Mesenchymal stem cell (in vitro differentiated cells and primary cell): ENCODE data around the gene MTHFD2L.

Experiments used
- DNase-seq: peaks from one replicate; pipeline ENCODE4 v3.0.0-alpha.2; 2013
- H2AFZ ChIP-seq: one replicate; pipeline ENCODE4 v1.6.1; 2013; ENCODE audit warnings: low read depth, mild to moderate bottlenecking, control low read depth, inconsistent platforms, low read length, moderate library complexity
- H2AK5ac ChIP-seq: 2 replicates; pipeline ENCODE4 v1.6.1; 2013; ENCODE audit warnings: low read length, moderate library complexity, mild to moderate bottlenecking, inconsistent platforms; ENCODE audit not compliant: severe bottlenecking
- H2BK120ac ChIP-seq: one replicate; pipeline ENCODE4 v1.6.1; 2013; ENCODE audit warnings: low read depth, mild to moderate bottlenecking, inconsistent platforms, low read length, moderate library complexity
- H2BK12ac ChIP-seq, 2 experiments: one replicate each; pipeline ENCODE4 v1.6.1; 2013; ENCODE audit warnings: inconsistent platforms in 2 of 2, low read length in 2 of 2, mild to moderate bottlenecking in 2 of 2, moderate library complexity in 2 of 2, control low read depth in 1 of 2
- H2BK15ac ChIP-seq: one replicate; pipeline ENCODE4 v1.6.1; 2013; ENCODE audit warnings: mild to moderate bottlenecking, low read depth, inconsistent platforms; ENCODE audit not compliant: poor library complexity, severe bottlenecking
- H2BK5ac ChIP-seq: 2 replicates; pipeline ENCODE4 v1.6.1; 2013; ENCODE audit warnings: low read depth, mild to moderate bottlenecking, low read length, control low read depth, inconsistent platforms; ENCODE audit not compliant: poor library complexity, severe bottlenecking
- H3K14ac ChIP-seq, 2 experiments: one replicate each; pipeline ENCODE4 v1.6.1; 2013; ENCODE audit warnings: inconsistent platforms in 2 of 2, low read length in 2 of 2, control low read depth in 1 of 2, mild to moderate bottlenecking in 1 of 2, moderate library complexity in 1 of 2
- H3K18ac ChIP-seq, 2 experiments: one replicate each; pipeline ENCODE4 v1.6.1; 2013; ENCODE audit warnings: inconsistent platforms in 2 of 2, low read length in 2 of 2, control low read depth in 1 of 2, low read depth in 1 of 2, mild to moderate bottlenecking in 1 of 2
- H3K23ac ChIP-seq, 2 experiments: one replicate each; pipeline ENCODE4 v1.6.1; 2013; ENCODE audit warnings: inconsistent platforms in 2 of 2, low read length in 2 of 2, mild to moderate bottlenecking in 2 of 2, moderate library complexity in 2 of 2, control low read depth in 1 of 2
- H3K27ac ChIP-seq: 2 replicates; pipeline ENCODE4 v1.5.1; 2013; ENCODE audit warnings: mild to moderate bottlenecking, moderate library complexity, low read length, control low read depth, inconsistent platforms; ENCODE audit not compliant: poor library complexity, severe bottlenecking
- H3K27me3 ChIP-seq, 2 experiments: 2 replicates each; pipeline versions ENCODE4 v1.6.1 to v1.7.0; 2013; ENCODE audit warnings: low read length in 2 of 2, mild to moderate bottlenecking in 2 of 2, moderate library complexity in 2 of 2, control low read depth in 1 of 2, inconsistent platforms in 1 of 2; ENCODE audit not compliant: control insufficient read depth in 1 of 2, insufficient read depth in 1 of 2
- H3K36me3 ChIP-seq, 2 experiments: 2 replicates each; pipeline versions ENCODE4 v1.6.1 to v1.7.0; 2013; ENCODE audit warnings: low read length in 2 of 2, control low read depth in 1 of 2, inconsistent platforms in 1 of 2, low read depth in 1 of 2, mild to moderate bottlenecking in 1 of 2; ENCODE audit not compliant: insufficient read depth in 2 of 2, control insufficient read depth in 1 of 2
- H3K4ac ChIP-seq, 2 experiments: one replicate each; pipeline ENCODE4 v1.6.1; 2013; ENCODE audit warnings: inconsistent platforms in 2 of 2, low read length in 2 of 2, mild to moderate bottlenecking in 2 of 2, moderate library complexity in 2 of 2, control low read depth in 1 of 2, low read depth in 1 of 2
- H3K4me1 ChIP-seq: 2 replicates; pipeline ENCODE4 v1.6.1; 2013; ENCODE audit warnings: low read depth, low read length, control low read depth; ENCODE audit not compliant: control insufficient read depth, insufficient read depth
- H3K4me2 ChIP-seq: 2 replicates; pipeline ENCODE4 v1.6.1; 2013; ENCODE audit warnings: low read length, mild to moderate bottlenecking, inconsistent platforms; ENCODE audit not compliant: poor library complexity, severe bottlenecking
- H3K4me3 ChIP-seq, 2 experiments: 2 replicates each; pipeline versions ENCODE4 v1.5.1 to v1.7.0; 2013; ENCODE audit warnings: low read length in 2 of 2, mild to moderate bottlenecking in 2 of 2, control low read depth in 1 of 2, low read depth in 1 of 2; ENCODE audit not compliant: insufficient read depth in 1 of 2
- H3K79me1 ChIP-seq: replicated peaks from 2 replicates; pipeline ENCODE4 v1.6.1; 2013; ENCODE audit warnings: mild to moderate bottlenecking, control low read depth, low read length, inconsistent platforms; ENCODE audit not compliant: poor library complexity, severe bottlenecking
- H3K9ac ChIP-seq: 2 replicates; pipeline ENCODE4 v1.7.0; 2013; ENCODE audit warnings: mild to moderate bottlenecking, low read length, moderate library complexity
- H3K9me3 ChIP-seq: 2 replicates; pipeline ENCODE4 v1.7.0; 2013; ENCODE audit warnings: mild to moderate bottlenecking, low read length; ENCODE audit not compliant: control insufficient read depth
- H4K8ac ChIP-seq: one replicate; pipeline ENCODE4 v1.6.1; 2013; ENCODE audit warnings: inconsistent platforms, mild to moderate bottlenecking, low read length, moderate library complexity
- H4K91ac ChIP-seq: one replicate; pipeline ENCODE4 v1.6.1; 2013; ENCODE audit warnings: mild to moderate bottlenecking, low read length, inconsistent platforms
- WGBS: methylation state at CpG from one replicate; pipeline ENCODE4 v1.1.7; 2013; ENCODE audit warnings: mixed read lengths; 5-methylcytosine and 5-hydroxymethylcytosine counted together

The MTHFD2L gene

GRCh38 chr4:74167585-74167984 is 9.7 kb downstream of the MTHFD2L start:
- Histone ChIP-seq H3K18ac (no peak overlapping the region), H3K79me1 (peaks cover 17% of the 10 kb centered on the region), H3K4me2 (no peak overlapping the region), H2BK15ac (no peak overlapping the region), H3K4me3 (no peak overlapping the region), H2AFZ (no peak overlapping the region), H3K14ac (no peak overlapping the region), H3K4ac (no peak overlapping the region), H3K23ac (no peak overlapping the region), H3K27me3 (no peaks in the 10 kb centered on the region), H3K4me1 (no peaks in the 10 kb centered on the region), H3K27ac (no peak overlapping the region), H2AK5ac (no peak overlapping the region), H3K9me3 (no peaks in the 10 kb centered on the region), H2BK12ac (no peak overlapping the region), H3K9ac (no peak overlapping the region), H3K36me3 (peaks cover 6 to 8% of the 10 kb centered on the region in 2 experiments), H2BK5ac (no peak overlapping the region), H4K91ac (no peak overlapping the region), H2BK120ac (no peak overlapping the region), H4K8ac (no peak overlapping the region)
- no peak for DNase-seq
- 100% methylated on average over 2 of the region's 2 CpGs for WGBS

- H2BK12ac ChIP-seq, result no peak overlapping the region
- no peaks in the 10 kb centered on the region for H3K4me1 ChIP-seq
- H4K91ac ChIP-seq, result no peak overlapping the region
- no peak overlapping the region for H2BK15ac ChIP-seq
- no peak overlapping the region for H3K14ac ChIP-seq
- H2BK120ac ChIP-seq, result no peak overlapping the region
- H2AFZ ChIP-seq, result no peak overlapping the region
- no peak overlapping the region for H3K4me2 ChIP-seq
- H2AK5ac ChIP-seq, result no peak overlapping the region
- no peak overlapping the region for H3K23ac ChIP-seq
- H2BK5ac ChIP-seq, result no peak overlapping the region
- no peaks in the 10 kb centered on the region for H3K27me3 ChIP-seq
- no peak overlapping the region for H3K4me3 ChIP-seq
- no peaks in the 10 kb centered on the region for H3K9me3 ChIP-seq
- peaks cover 17% of the 10 kb centered on the region for H3K79me1 ChIP-seq
- no peak overlapping the region for H3K9ac ChIP-seq
- WGBS, result 95% methylated on average over 2 of the region's 2 CpGs
- H4K8ac ChIP-seq, result no peak overlapping the region
- no peak overlapping the region for H3K27ac ChIP-seq
- no peak for DNase-seq
- no peak overlapping the region for H3K4ac ChIP-seq
- no peak overlapping the region for H3K18ac ChIP-seq
- peaks cover 4 to 6% of the 10 kb centered on the region in 2 experiments for H3K36me3 ChIP-seq
These were observed 10.9 kb downstream of the MTHFD2L start for GRCh38 chr4:74168841-74169240.

GRCh38 chr4:74173321-74173720 is 15.4 kb downstream of the MTHFD2L start:
- no peak overlapping the region for H2AFZ ChIP-seq
- no peaks in the 10 kb centered on the region for H3K79me1 ChIP-seq
- no peak overlapping the region for H3K4me2 ChIP-seq
- no peak overlapping the region for H3K4ac ChIP-seq
- WGBS, result 95% methylated on average over 5 of the region's 5 CpGs
- H2AK5ac ChIP-seq, result no peak overlapping the region
- no peak overlapping the region for H2BK5ac ChIP-seq
- H4K8ac ChIP-seq, result no peak overlapping the region
- no peaks in the 10 kb centered on the region for H3K27me3 ChIP-seq
- no peak for DNase-seq
- H3K27ac ChIP-seq, result no peak overlapping the region
- no peaks in the 10 kb centered on the region for H3K36me3 ChIP-seq
- no peak overlapping the region for H3K14ac ChIP-seq
- no peaks in the 10 kb centered on the region for H3K9me3 ChIP-seq
- H3K4me1 ChIP-seq, result no peaks in the 10 kb centered on the region
- no peak overlapping the region for H3K4me3 ChIP-seq
- H2BK15ac ChIP-seq, result no peak overlapping the region
- no peak overlapping the region for H2BK12ac ChIP-seq
- H4K91ac ChIP-seq, result no peak overlapping the region
- H3K23ac ChIP-seq, result no peak overlapping the region
- H2BK120ac ChIP-seq, result no peak overlapping the region
- no peak overlapping the region for H3K9ac ChIP-seq
- H3K18ac ChIP-seq, result no peak overlapping the region

GRCh38 chr4:74174421-74174820 is 16.5 kb downstream of the MTHFD2L start:
- H2BK120ac ChIP-seq, result no peak overlapping the region
- WGBS, result 100% methylated on average over 2 of the region's 2 CpGs

More at GRCh38 chr4:74174421-74174820, 16.5 kb downstream of the MTHFD2L start:
- H4K8ac ChIP-seq, result no peak overlapping the region
- no peak overlapping the region for H3K18ac ChIP-seq
- H3K14ac ChIP-seq, result no peak overlapping the region
- no peak overlapping the region for H4K91ac ChIP-seq
- H2BK15ac ChIP-seq, result no peak overlapping the region
- no peak overlapping the region for H3K9ac ChIP-seq
- no peak for DNase-seq
- no peak overlapping the region for H3K27ac ChIP-seq
- H3K36me3 ChIP-seq, result no peaks in the 10 kb centered on the region
- no peaks in the 10 kb centered on the region for H3K79me1 ChIP-seq
- H3K9me3 ChIP-seq, result no peaks in the 10 kb centered on the region
- no peak overlapping the region for H3K4me3 ChIP-seq
- no peak overlapping the region for H2BK5ac ChIP-seq
- H3K4me2 ChIP-seq, result no peak overlapping the region
- no peak overlapping the region for H3K23ac ChIP-seq
- no peaks in the 10 kb centered on the region for H3K4me1 ChIP-seq
- no peak overlapping the region for H2AK5ac ChIP-seq
- no peaks in the 10 kb centered on the region for H3K27me3 ChIP-seq
- no peak overlapping the region for H2BK12ac ChIP-seq
- H2AFZ ChIP-seq, result no peak overlapping the region
- H3K4ac ChIP-seq, result no peak overlapping the region
